HG02852 (cell line): ENCODE measurements around the gene RALGAPB.

ENCODE experiments used
- ATAC-seq: cut with Tn5 transposase; IDR thresholded peaks from one replicate; pipeline ENCODE4 v1.9.1; 2021; ENCODE audit warnings: mild to moderate bottlenecking, moderate library complexity; ENCODE audit not compliant: unreplicated experiment

The RALGAPB gene

DNA sequence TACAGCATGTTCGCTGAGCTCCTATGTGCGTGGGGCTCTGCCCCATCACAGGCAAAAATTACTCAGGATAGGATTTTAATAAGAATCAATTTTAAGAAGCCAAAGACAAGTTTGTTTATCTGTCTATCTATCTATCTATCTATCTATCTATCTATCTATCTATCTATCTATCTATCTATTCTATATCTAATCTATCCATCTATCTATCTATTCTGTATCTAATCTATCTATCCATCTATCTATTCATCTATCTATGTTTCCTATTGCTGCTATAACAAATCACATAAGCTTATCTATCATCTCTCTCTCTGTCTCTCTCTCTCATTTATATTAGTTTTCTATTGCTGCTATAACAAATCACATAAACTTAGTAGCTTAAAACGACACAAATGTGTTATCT lies 130.6 kb downstream of the RALGAPB start:
- no peak for ATAC-seq

GRCh38 chr20:38604873-38605303 lies 132.2 kb downstream of the RALGAPB start:
- ATAC-seq: no peak

- ATAC-seq: no peak
These were observed 134.7 kb downstream of the RALGAPB start for GRCh38 chr20:38607351-38607750.

DNA sequence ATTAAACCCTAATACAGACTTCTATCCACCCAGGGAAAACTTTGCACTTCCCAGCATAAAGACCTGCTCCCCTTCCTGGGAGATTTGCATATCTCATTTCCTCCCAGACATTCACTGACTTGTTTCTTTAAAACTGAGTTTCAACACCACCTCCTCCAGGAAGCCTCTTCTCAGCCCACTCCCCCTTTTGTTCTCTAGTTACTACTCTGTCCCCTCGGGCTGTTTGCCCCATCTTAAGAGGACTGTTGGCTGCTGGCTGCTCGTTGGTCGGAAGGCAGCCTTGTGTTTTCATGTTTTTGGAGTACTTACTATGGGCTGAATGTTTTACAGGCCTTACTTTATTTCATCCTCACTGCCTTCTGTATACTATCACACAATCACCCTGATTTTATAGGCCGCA lies 135.5 kb downstream of the RALGAPB start:
- no peak for ATAC-seq

DNA sequence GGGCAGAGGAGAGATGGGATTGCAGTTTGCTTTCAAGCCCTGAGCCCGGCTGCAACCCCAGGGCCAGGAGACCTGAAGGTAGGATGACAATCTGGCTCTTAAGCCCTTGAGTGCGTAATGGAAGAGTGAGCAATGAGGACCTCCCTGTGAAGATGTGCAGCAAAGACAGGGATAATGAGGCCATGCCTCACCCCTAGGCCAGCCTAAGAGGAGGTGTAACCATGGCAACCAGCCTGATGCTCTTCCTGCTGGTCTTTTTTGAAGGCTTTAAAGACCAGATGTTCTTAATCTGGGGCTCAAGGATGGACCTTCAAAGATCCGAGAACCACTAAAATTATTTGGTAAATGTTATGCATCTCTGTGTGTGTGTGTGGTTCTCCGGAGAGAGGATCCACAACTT lies 137.2 kb downstream of the RALGAPB start:
- no peak for ATAC-seq

DNA sequence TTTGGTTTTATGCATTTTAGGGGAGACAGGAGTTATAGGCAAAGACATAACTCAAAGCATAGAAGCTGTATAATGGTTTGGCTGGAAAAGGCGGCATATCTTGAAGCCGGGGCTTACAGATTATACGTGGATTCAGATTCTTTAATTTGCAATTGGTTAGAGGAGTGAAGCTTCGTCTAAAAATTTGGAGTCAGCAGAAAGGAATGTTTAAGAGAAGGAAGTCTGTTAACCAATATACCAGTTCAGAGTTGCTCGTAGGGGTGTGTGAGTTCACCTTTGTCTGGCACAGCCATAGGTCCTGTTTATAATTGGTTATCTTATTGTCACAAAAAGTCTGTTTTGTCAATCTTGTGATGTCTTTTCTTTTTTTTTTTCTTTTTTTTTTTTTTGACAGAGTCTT lies 137.9 kb downstream of the RALGAPB start:
- no peak for ATAC-seq

- ATAC-seq: no peak
These were observed 140.3 kb downstream of the RALGAPB start for GRCh38 chr20:38612751-38613515.

DNA sequence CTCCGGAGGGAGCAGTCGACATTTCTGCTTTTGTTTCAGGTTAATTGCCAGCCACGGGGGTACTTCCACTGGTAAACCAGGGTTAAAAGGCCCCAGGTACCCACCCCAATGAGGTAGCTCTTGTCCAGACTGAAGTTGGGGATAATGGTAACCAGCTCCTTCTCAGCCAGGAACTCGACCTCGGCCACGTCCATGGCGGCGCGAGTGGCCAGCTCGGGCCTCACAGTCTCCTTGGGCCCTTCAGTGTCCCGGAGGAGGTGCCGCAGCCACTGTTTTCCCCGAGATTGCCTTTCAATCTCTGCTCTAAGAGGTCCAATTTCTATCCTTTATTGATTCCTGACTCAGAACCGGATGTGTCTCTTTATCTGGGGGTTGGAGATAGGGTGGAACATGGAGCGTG lies 142.6 kb downstream of the RALGAPB start:
- ATAC-seq: no peak

- ATAC-seq: no peak
These were observed 143.8 kb downstream of the RALGAPB start for GRCh38 chr20:38616457-38616856.

DNA sequence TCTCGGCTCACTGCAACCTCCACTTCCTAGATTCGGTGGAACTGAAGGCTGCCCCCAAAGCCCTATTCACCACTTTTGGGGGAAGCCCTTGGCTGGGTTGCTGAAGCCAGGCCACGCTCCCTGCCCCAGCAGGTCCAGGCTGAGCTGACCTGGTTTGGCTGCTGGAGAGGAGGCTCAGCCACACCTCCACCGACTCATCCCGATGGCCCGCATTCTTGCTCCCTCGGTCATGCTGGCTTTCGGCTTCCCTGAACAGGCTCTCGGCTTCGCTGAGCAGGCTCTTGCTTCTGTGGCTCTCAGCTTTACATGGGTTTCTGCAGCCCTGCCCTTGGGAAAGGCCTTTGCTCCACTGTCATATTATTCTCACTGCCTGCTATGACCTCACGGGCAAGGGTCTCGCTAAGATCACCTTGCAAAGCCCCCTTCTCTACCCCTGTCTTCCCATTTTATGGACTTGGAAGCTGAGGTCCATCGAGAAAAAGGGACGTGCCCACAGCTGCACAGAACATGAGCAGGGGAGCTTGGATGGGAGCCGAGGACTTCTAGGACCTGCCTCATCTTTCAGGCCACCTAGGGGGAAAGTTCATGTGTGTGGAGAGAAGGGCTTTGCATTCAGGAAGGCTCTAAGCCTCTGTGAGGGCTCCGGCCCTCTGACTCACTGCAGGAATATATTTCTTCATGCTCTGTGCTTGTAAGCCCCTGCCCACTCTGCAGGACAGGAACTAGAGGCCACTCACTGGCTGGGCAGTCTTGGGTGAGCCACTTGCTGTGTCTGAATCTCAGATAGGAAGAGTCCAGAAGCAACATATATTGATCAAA lies 144.6 kb downstream of the RALGAPB start:
- ATAC-seq: no peak

- no peak for ATAC-seq
These were observed 145.2 kb downstream of the RALGAPB start for GRCh38 chr20:38617830-38618196.

DNA sequence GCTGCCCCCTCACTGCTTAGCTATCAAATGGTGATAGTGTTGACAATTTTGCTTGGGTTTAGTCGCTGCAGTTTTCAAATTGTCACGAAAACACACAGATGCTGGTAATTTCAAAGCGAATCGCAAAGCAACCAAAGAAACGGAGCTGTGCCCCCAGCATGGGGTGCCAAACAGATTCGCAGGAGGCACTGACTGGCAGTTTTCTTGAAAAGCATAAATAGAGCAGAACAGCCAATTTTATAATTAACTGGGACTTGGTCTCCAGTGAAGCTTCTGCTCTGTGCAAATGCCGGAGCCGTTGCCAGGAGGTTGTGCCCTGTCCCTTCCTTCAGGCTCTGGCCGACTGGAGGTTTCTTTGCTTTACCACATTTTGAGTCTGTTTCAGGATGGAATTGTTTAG lies 147.8 kb downstream of the RALGAPB start:
- ATAC-seq: no peak

GRCh38 chr20:38623061-38623460 lies 150.4 kb downstream of the RALGAPB start:
- no peak for ATAC-seq

GRCh38 chr20:38624084-38624483 lies 151.4 kb downstream of the RALGAPB start:
- no peak for ATAC-seq

DNA sequence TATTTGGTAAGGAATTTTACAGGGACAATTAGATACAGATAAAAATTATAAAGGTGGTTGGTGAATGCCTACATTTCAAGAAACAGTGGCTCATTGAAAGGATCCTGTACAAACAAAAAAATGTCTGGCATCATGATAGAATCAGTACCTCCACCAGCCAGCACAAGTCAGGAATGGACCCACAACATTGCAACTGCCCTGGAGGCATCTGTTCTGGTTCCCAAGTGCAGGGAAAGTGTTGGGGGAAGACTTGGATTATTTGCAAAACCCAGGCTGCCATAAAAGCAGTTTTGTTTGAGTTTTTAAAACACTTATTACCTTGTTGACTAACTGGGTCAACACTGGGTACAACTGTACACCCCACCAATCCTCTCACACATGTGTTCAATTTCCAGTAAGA lies 153.3 kb downstream of the RALGAPB start:
- ATAC-seq: no peak

- ATAC-seq: no peak
These were observed 154.4 kb downstream of the RALGAPB start for GRCh38 chr20:38626921-38627659.
